GM21576 (cell line): ENCODE data around the gene SEL1L3.
A peak's percentile ranks its signal among the peaks of the same experiment; 100 is the strongest.
"Not testable (repeated sequence)": the region's sequence is repeated elsewhere in the genome, so short reads cannot be mapped to it uniquely, and the experiment has no call there.

Source experiments
- ATAC-seq: cut with Tn5 transposase; IDR thresholded peaks from one replicate; pipeline ENCODE4 v1.9.1; 2021; ENCODE audit warnings: mild to moderate bottlenecking, moderate library complexity; ENCODE audit not compliant: unreplicated experiment

SEL1L3 gene

DNA sequence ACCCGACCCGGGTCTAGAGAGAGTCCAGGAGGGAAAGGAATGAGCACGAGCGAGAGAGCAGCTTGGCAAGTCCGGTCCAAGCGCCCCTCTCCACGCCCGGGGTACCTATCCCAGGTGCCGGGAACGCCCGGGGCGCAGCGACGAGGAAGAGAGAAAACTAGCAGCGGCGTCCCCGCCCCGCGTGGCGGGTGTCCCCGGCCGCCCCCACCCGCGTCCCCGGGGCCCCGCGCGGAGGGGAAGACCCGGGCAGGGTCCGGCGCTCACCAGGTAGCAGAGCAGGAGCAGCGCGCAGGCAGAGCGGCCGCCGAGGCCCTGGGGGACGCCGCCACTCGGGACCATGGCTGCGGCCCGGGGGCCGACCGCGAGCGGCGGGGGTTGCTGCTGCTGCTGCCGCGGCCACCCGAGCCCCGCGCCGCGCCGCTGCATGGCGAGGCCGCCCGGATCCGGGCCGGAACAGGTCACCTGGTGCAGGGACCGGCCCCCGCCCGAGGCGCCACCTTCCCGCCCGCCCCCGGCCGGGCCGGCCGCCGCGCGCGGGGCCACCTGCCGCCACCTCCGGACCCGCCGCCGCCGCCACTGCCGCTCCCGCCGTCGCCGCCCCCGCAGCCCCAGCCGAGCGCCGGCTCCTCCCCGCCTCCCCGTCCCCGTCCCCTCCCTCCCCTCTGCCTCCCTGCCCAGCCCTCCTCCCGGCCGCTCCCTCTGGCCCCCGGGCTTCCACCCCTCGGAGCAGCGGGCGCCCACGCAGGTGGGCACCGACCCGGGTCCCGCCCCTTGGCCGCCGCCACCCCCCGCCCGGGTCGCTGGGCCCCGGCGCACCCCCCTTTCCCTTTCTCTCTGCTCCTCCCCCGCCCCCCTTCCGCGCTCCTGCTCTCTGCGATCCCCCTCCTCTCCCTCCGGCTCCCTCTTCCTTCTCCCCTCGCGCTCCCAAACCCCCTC is at the start of gene SEL1L3:
Gene SEL1L3 (minus strand): TSS at position 578 of the 936 bp plus-strand sequence. CDS start 152 bp downstream, at position 426.
- ATAC-seq = peak; percentile 41

DNA sequence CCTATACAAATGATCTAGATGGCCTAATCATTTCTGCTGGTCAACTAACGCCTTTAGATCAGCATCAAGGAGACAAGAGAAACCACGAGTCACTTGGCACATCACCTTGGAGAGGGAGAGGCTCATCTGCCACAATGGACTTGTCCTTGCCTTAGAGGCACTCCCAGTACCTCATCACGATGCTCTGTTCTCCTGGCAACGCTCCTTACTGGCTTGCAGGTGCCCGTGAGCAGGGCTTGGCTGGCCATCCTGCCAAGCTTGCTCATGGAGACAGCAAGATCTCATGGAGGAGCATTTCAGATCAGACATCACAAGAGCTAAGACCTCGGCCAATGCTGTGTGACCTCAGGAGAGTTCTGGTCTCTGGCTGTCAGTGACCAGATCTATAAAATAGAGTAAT is 48.6 kb upstream of the SEL1L3 start:
- no peak for ATAC-seq

- ATAC-seq = no peak
Measured at GRCh38 chr4:25908491-25908901, 45.7 kb upstream of the SEL1L3 start.

- ATAC-seq = not testable (repeated sequence)
Measured at GRCh38 chr4:25906113-25906512, 43.3 kb upstream of the SEL1L3 start.

GRCh38 chr4:25905371-25905770 is 42.6 kb upstream of the SEL1L3 start:
- ATAC-seq = no peak

DNA sequence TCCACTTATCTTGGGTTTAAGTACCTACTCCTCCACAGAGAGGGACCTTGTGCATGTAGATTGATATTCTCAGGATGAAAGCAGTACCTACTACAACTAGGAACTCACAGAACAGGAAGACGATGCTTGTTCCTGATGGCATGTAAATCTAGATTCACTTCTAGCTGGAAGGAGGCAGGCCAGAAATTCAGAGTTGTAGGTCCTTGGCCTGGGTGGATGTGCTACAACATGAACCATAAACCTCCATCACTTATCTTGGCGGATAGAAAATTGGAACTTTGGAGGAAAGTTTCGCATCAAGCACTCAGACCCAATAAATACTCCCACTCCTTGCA is 41.9 kb upstream of the SEL1L3 start:
- ATAC-seq = no peak

- no peak for ATAC-seq
Measured at GRCh38 chr4:25903900-25904747, 41.3 kb upstream of the SEL1L3 start.

DNA sequence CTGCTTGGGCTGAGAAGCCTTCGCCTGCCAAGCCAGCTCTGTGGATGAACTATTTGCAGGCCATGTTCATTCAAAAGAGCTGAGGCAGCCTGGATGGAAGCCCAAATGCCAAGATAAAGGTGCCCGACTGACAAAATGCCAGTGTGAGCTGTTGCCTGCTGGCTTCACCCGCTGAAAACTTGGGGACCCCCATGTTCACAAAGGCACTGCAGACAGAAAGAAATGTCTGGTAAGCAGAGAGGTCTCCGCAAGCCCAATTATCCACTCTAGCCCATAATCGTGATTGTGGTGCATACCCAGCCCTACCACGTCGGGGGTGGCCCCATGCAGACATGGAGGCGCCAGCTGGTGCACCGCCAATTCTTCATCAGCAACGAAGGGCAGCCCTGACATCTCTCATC is 38.2 kb upstream of the SEL1L3 start:
- no peak for ATAC-seq

GRCh38 chr4:25900310-25900709 is 37.5 kb upstream of the SEL1L3 start:
- no peak for ATAC-seq

- ATAC-seq = no peak
Measured at GRCh38 chr4:25896776-25897539, 34.2 kb upstream of the SEL1L3 start.

DNA sequence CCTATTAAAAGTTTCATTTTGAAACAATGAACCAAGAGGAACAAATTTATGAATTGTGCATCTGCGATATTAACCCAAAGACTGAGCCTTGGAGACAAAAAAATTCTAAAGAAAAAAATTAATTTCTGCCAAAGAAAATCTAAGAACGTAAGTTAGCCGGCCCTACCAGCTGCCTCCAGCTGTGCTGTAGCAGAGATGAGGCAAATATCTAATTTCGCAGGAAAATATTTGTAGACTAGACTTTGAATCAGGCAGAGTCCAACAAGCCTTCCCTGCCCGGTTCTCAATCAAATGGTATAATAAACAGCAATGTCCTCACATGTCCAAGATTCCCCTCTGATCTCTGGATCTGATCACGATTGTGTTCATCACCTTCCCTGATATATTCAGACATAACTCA is 30.0 kb upstream of the SEL1L3 start:
- ATAC-seq = no peak

GRCh38 chr4:25890571-25891485 is 28.0 kb upstream of the SEL1L3 start:
- ATAC-seq = no peak

GRCh38 chr4:25889589-25890503 is 27.1 kb upstream of the SEL1L3 start:
- no peak for ATAC-seq

DNA sequence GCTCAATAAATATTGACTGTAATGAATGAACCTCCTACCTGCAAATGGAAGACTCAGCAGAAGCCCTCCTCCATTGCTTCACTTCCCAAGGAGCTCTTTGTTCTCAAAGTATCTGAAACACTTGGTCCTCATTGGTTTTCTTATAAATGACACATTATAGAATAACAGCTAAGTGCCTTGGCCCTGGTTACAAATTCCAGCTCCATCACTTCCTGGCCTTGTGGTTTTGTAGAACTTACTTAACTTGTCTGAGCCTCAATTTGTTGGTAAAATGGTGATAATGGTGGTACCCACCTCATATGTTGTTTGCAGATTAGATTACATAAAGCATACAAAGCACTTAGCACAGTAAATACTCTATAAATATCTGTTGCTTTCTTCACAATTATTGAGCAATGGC is 26.0 kb upstream of the SEL1L3 start:
- no peak for ATAC-seq

DNA sequence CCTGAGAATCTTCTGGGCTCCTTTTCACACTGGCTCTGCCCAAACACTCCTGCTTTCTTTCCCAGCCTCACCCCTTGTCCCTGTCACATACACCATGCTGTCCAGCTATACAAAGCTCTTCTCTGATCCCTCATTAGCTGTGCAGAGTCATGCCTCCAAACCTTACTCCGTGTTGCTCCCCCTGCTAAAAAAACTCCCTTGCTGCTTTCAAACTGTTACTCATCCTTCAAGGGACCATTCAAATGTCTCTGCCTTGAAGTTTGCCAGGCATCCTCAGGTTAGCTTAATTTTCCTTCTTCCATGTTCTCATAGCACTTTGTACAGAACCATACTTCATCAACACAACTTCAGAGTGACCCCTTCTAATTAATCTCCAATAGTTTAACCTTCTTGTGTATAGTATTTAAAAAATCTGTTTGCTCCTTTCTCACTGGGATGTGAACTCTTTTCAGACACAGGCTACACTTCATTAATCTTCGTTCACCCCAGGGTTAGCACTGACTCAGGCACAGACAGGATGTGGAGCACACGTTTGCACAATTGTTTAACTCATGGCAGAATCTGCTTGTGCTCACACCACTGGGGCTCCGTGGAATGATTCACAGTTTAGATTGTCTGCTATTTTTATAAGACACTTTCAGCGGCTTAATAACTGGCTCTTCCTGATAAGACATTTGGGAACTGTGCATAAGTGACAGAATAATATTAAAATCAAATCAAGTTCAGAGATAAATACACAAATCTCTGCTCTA is 21.4 kb upstream of the SEL1L3 start:
- ATAC-seq = peak; percentile 61

DNA sequence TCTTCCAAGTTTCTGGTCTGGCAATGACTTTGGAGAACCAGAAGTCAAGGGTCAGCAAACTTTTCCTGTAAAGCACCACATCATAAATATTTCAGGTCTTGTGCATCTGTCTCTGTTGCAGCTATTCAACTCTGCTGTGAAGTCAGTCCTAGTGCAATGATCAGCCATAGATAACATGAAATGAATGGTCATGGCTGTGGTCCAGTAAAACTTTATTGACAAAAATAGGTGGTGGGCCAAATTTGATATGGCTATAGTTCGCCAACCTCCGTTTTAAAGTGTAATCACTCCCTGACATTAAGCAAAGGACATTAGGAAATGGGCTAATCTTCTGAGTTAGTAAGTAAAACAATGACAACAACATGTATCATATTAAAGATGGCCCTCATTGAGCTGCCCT is 20.8 kb upstream of the SEL1L3 start:
- ATAC-seq = no peak

GRCh38 chr4:25882226-25882625 is 19.4 kb upstream of the SEL1L3 start:
- ATAC-seq = no peak

- no peak for ATAC-seq
Measured at GRCh38 chr4:25881193-25881592, 18.4 kb upstream of the SEL1L3 start.
